ENCODE measurements around the gene THSD7A. TPM values are rescaled to one million over a fixed set of nuclear protein-coding genes. Genes with fewer than 3 reads are reported as not detected.

The THSD7A gene
- total and polyA plus RNA-seq, 10 of the 15 experiments (the other 5 are each of a cell fraction or from before 2014, with no cell fraction given) = 0.03 to 0.09 (median 0.03) TPM; not detected in 7

DNA sequence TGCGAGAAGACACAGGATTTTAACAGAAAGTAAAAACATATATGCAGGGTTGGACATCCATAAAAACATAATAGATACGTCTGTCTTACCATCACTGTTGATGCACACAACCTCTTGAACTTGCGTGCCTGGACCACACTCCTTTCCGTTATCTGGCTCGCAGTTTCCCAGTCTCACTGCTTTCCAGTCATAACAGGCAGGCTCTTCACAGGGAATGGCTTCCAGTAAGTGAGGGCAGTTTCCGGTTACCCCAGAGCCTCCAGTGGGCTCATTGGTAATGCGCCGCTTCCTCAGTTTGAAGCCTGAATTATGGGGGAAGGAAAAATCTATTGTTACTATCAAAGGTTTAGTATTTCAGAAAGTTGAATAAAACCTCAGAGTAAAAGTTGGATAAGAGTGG is 290.7 kb downstream of the THSD7A start:
- Histone ChIP-seq H3K4me2 (ENCODE audit: control insufficient read depth, insufficient read depth) (no peak overlapping the region), H3K4me1 (ENCODE audit: control insufficient read depth, insufficient read depth, low read length) (no peaks in the 10 kb centered on the region), H3K27ac (ENCODE audit: control insufficient read depth, insufficient read depth) (no peak overlapping the region), H4K20me1 (ENCODE audit: control insufficient read depth, insufficient read depth) (no peaks in the 10 kb centered on the region), H3K36me3 (ENCODE audit: control insufficient read depth in 2 of 2, insufficient read depth in 2 of 2, low read length in 1 of 2) (no peaks in the 10 kb centered on the region), H3K4me3 (no peak overlapping the region), H2AFZ (ENCODE audit: control insufficient read depth, low read depth, low read length) (no peak overlapping the region), H3K27me3 (replicated peaks in 1 of 2; ENCODE audit: control insufficient read depth in 2 of 2, insufficient read depth in 2 of 2, low read length in 1 of 2) (no peaks in the 10 kb centered on the region), H3K79me2 (ENCODE audit: control insufficient read depth, insufficient read depth, low read length) (no peaks in the 10 kb centered on the region), H3K9me3 (replicated peaks; ENCODE audit: control insufficient read depth, insufficient read depth, low read length) (no peaks in the 10 kb centered on the region), H3K9ac (ENCODE audit: control insufficient read depth, insufficient read depth, low read length) (no peak overlapping the region)
- no peak for ATAC-seq
- no peak for DNase-seq (ENCODE audit: low read depth, low spot score)
- no peak for FAIRE-seq
- ChIA-PET CTCF (interaction anchor here (0.9 to 1.1 kb wide), 2 partner anchors 11 to 12 kb away, joined by 3 read pairs; no protein-coding TSS in a partner anchor), POLR2A (no interaction called here), SMC1A (ENCODE audit: uncharacterized antibody, unreplicated experiment) (interaction anchor here (1.3 kb wide), 1 partner anchor 9 kb away, joined by 3 read pairs; no protein-coding TSS in a partner anchor), RAD21 (ENCODE audit: unreplicated experiment) (no interaction called here)
- in situ Hi-C loops (cut with MboI) = no loop called here
- intact Hi-C loops (cut with micrococcal nuclease; ENCODE audit: unreplicated experiment) = no loop called here
- TF ChIP-seq, protein P1, sequence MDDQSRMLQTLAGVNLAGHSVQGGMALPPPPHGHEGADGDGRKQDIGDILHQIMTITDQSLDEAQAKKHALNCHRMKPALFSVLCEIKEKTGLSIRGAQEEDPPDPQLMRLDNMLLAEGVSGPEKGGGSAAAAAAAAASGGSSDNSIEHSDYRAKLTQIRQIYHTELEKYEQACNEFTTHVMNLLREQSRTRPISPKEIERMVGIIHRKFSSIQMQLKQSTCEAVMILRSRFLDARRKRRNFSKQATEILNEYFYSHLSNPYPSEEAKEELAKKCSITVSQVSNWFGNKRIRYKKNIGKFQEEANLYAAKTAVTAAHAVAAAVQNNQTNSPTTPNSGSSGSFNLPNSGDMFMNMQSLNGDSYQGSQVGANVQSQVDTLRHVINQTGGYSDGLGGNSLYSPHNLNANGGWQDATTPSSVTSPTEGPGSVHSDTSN (IDR thresholded peaks at IDR 0.05; ENCODE audit: insufficient replicate concordance, low read depth, low read length) = no peak
- no peak for TF ChIP-seq EGR1 (IDR thresholded peaks at IDR 0.05; ENCODE audit: borderline replicate concordance in 1 of 2, low read depth in 2 of 2, low read length in 2 of 2)
- TF ChIP-seq WRNIP1 (IDR thresholded peaks at IDR 0.05; ENCODE audit: borderline replicate concordance, low read depth, low read length) = no peak
- no peak for TF ChIP-seq PAX8 (IDR thresholded peaks at IDR 0.05)
- no peak for TF ChIP-seq ZNF384 (IDR thresholded peaks at IDR 0.05; ENCODE audit: borderline replicate concordance, low read depth, low read length)
- TF ChIP-seq, protein P2, sequence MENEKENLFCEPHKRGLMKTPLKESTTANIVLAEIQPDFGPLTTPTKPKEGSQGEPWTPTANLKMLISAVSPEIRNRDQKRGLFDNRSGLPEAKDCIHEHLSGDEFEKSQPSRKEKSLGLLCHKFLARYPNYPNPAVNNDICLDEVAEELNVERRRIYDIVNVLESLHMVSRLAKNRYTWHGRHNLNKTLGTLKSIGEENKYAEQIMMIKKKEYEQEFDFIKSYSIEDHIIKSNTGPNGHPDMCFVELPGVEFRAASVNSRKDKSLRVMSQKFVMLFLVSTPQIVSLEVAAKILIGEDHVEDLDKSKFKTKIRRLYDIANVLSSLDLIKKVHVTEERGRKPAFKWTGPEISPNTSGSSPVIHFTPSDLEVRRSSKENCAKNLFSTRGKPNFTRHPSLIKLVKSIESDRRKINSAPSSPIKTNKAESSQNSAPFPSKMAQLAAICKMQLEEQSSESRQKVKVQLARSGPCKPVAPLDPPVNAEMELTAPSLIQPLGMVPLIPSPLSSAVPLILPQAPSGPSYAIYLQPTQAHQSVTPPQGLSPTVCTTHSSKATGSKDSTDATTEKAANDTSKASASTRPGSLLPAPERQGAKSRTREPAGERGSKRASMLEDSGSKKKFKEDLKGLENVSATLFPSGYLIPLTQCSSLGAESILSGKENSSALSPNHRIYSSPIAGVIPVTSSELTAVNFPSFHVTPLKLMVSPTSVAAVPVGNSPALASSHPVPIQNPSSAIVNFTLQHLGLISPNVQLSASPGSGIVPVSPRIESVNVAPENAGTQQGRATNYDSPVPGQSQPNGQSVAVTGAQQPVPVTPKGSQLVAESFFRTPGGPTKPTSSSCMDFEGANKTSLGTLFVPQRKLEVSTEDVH (IDR thresholded peaks at IDR 0.05; ENCODE audit: low read depth, partially characterized antibody) = no peak
- no TSS peak for BruUV-seq (replicated peaks)
- WGBS (ENCODE audit: insufficient coverage, insufficient replicate concordance, low lambda C conversion rate, missing lambda C conversion rate) = 58% methylated on average over 8 of the region's 8 CpGs
